ENCODE results near the gene SCAI. TPM values are rescaled to one million over a fixed set of nuclear protein-coding genes. Genes with fewer than 3 reads are reported as not detected.
"Not testable (repeated sequence)": the region's sequence is repeated elsewhere in the genome, so short reads cannot be mapped to it uniquely, and the experiment has no call there.

The SCAI gene
- total RNA-seq, 1 donor from 2014 or later: 3.8 TPM

GRCh38 chr9:125028041-125028440 is 115.3 kb downstream of the SCAI start:
- DNase-seq (ENCODE audit: low read depth in 2 of 2): no peak

- no peak for DNase-seq (ENCODE audit: low read depth in 2 of 2)
Measured at GRCh38 chr9:125024917-125025316, 118.4 kb downstream of the SCAI start.

GRCh38 chr9:125021069-125021468 is 122.3 kb downstream of the SCAI start:
- no peak for DNase-seq (ENCODE audit: low read depth in 2 of 2)

GRCh38 chr9:125015655-125016054 is 127.7 kb downstream of the SCAI start:
- DNase-seq (ENCODE audit: low read depth in 2 of 2): not testable (repeated sequence)

- not testable (repeated sequence) for DNase-seq (ENCODE audit: low read depth in 2 of 2)
Measured at GRCh38 chr9:125012013-125012412, 131.3 kb downstream of the SCAI start.

GRCh38 chr9:125008599-125008998 is 134.7 kb downstream of the SCAI start:
- DNase-seq (ENCODE audit: low read depth in 2 of 2): no peak

GRCh38 chr9:125003332-125003731 is 140.0 kb downstream of the SCAI start:
- DNase-seq (ENCODE audit: low read depth in 2 of 2): no peak

- DNase-seq (ENCODE audit: low read depth in 2 of 2): no peak
Measured at GRCh38 chr9:124983698-124984097, 159.6 kb downstream of the SCAI start.

- no peak for DNase-seq (ENCODE audit: low read depth in 2 of 2)
Measured at GRCh38 chr9:124980431-124980830, 162.9 kb downstream of the SCAI start.

- DNase-seq (ENCODE audit: low read depth in 2 of 2): peak; percentile 42 to 73
Measured at GRCh38 chr9:124975131-124975530, 168.2 kb downstream of the SCAI start.

- no peak for DNase-seq (ENCODE audit: low read depth in 2 of 2)
Measured at GRCh38 chr9:124973807-124974206, 169.5 kb downstream of the SCAI start.

GRCh38 chr9:124972241-124972770 is 171.0 kb downstream of the SCAI start:
- no peak for DNase-seq (ENCODE audit: low read depth in 2 of 2)

- no peak for DNase-seq (ENCODE audit: low read depth in 2 of 2)
Measured at GRCh38 chr9:124969401-124969800, 173.9 kb downstream of the SCAI start.

GRCh38 chr9:124968238-124968637 is 175.1 kb downstream of the SCAI start:
- no peak for DNase-seq (ENCODE audit: low read depth in 2 of 2)

- not testable (repeated sequence) for DNase-seq (ENCODE audit: low read depth in 2 of 2)
Measured at GRCh38 chr9:124965775-124966568, 177.4 kb downstream of the SCAI start.

GRCh38 chr9:124964604-124965003 is 178.7 kb downstream of the SCAI start:
- DNase-seq (ENCODE audit: low read depth in 2 of 2): no peak

GRCh38 chr9:124964056-124964455 is 179.3 kb downstream of the SCAI start:
- DNase-seq (ENCODE audit: low read depth in 2 of 2): no peak

- DNase-seq (ENCODE audit: low read depth in 2 of 2): no peak
Measured at GRCh38 chr9:124960409-124960752, 182.9 kb downstream of the SCAI start.

- DNase-seq (ENCODE audit: low read depth in 2 of 2): not testable (repeated sequence)
Measured at GRCh38 chr9:124959671-124960408, 183.5 kb downstream of the SCAI start.

- DNase-seq (ENCODE audit: low read depth in 2 of 2): no peak
Measured at GRCh38 chr9:124954255-124954654, 189.1 kb downstream of the SCAI start.

- DNase-seq (ENCODE audit: low read depth in 2 of 2): no peak
Measured at GRCh38 chr9:124950050-124950718, 193.1 kb downstream of the SCAI start.

GRCh38 chr9:124949387-124949786 is 193.9 kb downstream of the SCAI start:
- no peak for DNase-seq (ENCODE audit: low read depth in 2 of 2)

Data from lung microvascular endothelial cell (primary cell).